OCI-LY7 (cell line): ENCODE data around the gene TIMM13.

ENCODE experiments used
- CTCF ChIP-seq: fragments of 200-600 bp; sonication (generic); conservative IDR thresholded peaks from 2 replicates; pipeline ENCODE4 v1.5.1; 2014; ENCODE audit warnings: mild to moderate bottlenecking, antibody characterized with exemption, low read length, moderate library complexity, mixed read lengths
- EZH2phosphoT487 ChIP-seq: fragments of 200-600 bp; sonication (generic); IDR thresholded peaks from 2 replicates; pipeline ENCODE4 v1.6.1; 2018; ENCODE audit warnings: low read depth, borderline replicate concordance, mild to moderate bottlenecking, mixed run types, antibody characterized with exemption, low read length, moderate library complexity, mixed read lengths

GRCh38 chr19:2453431-2454025 lies 26.1 kb upstream of the TIMM13 start:
- TF ChIP-seq CTCF = no peak
- TF ChIP-seq EZH2phosphoT487 = no peak
